Nephron (organoid): ENCODE results near the gene HEPHL1.

Experiments used
- H3K27ac Mint-ChIP-seq, 3 experiments: 2 replicates each; pipeline ENCODE4 v1.8.0; 2020; ENCODE audit warnings: mixed read lengths in 3 of 3, mild to moderate bottlenecking in 2 of 3, moderate library complexity in 1 of 3
- H3K27me3 Mint-ChIP-seq: 2 replicates; pipeline ENCODE4 v1.8.0; 2021; ENCODE audit warnings: low read depth, mild to moderate bottlenecking, moderate library complexity, mixed read lengths
- H3K36me3 Mint-ChIP-seq: 2 replicates; pipeline ENCODE4 v1.8.0; 2020; ENCODE audit warnings: low read depth, mixed read lengths
- H3K4me1 Mint-ChIP-seq: 2 replicates; pipeline ENCODE4 v1.8.0; 2020; ENCODE audit warnings: mixed read lengths
- H3K4me3 Mint-ChIP-seq, 3 experiments: 2 replicates each; pipeline ENCODE4 v1.8.0; 2020; ENCODE audit warnings: mild to moderate bottlenecking in 3 of 3, mixed read lengths in 3 of 3, moderate library complexity in 2 of 3
- H3K9me3 Mint-ChIP-seq: 2 replicates; pipeline ENCODE4 v1.8.0; 2020; ENCODE audit warnings: mixed read lengths
- CTCF ChIP-seq, 3 experiments: fragments of 200-600 bp; sonication (generic); IDR thresholded peaks; one replicate each; pipeline ENCODE4 v1.5.0; 2021; ENCODE audit warnings: antibody characterized with exemption in 3 of 3; ENCODE audit not compliant: unreplicated experiment in 3 of 3

The HEPHL1 gene

GRCh38 chr11:94100253-94100652, 79.1 kb downstream of the HEPHL1 start:
- peaks cover 18% of the 10 kb centered on the region for H3K9me3 Mint-ChIP-seq
- no peak for TF ChIP-seq CTCF (IDR thresholded peaks at IDR 0.05; ENCODE audit: unreplicated experiment in 3 of 3)
- no peaks in the 10 kb centered on the region for H3K27me3 Mint-ChIP-seq
- H3K27ac Mint-ChIP-seq, result no peak overlapping the region
- H3K4me1 Mint-ChIP-seq, result no peaks in the 10 kb centered on the region
- H3K36me3 Mint-ChIP-seq, result no peaks in the 10 kb centered on the region
- H3K4me3 Mint-ChIP-seq, result no peak overlapping the region

DNA sequence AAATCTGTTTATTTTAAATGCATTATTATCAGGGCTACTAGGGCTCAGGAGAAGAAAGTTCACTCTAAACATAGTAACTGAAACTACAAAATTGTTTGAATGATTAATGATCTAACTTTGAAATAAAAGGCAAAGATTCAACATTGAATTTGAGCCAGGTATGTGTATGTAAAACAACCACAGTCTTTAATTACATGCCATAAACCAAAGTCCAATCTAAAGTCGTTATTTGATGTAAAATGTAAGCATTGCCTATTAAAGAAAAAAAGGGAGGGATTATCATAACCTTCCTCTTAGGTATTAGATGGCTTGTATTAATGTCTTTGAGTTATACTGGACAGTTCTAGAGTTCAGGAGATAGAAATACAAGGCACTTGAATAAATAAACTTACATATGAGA, 82.3 kb downstream of the HEPHL1 start:
- H3K4me1 Mint-ChIP-seq, result no peaks in the 10 kb centered on the region
- H3K27me3 Mint-ChIP-seq, result no peaks in the 10 kb centered on the region
- H3K9me3 Mint-ChIP-seq, result peaks cover 7% of the 10 kb centered on the region
- no peak overlapping the region for H3K27ac Mint-ChIP-seq
- no peak overlapping the region for H3K4me3 Mint-ChIP-seq
- H3K36me3 Mint-ChIP-seq, result no peaks in the 10 kb centered on the region
- no peak for TF ChIP-seq CTCF (IDR thresholded peaks at IDR 0.05; ENCODE audit: unreplicated experiment in 3 of 3)

- Mint-ChIP-seq H3K36me3 (no peaks in the 10 kb centered on the region), H3K4me3 (no peak overlapping the region), H3K27ac (no peak overlapping the region), H3K27me3 (no peaks in the 10 kb centered on the region), H3K4me1 (no peaks in the 10 kb centered on the region), H3K9me3 (peaks cover 4% of the 10 kb centered on the region)
- TF ChIP-seq CTCF (IDR thresholded peaks at IDR 0.05; ENCODE audit: unreplicated experiment in 3 of 3), result no peak
Observed at GRCh38 chr11:94104734-94105133, 83.6 kb downstream of the HEPHL1 start.

GRCh38 chr11:94106716-94107115, 85.6 kb downstream of the HEPHL1 start:
- no peak for TF ChIP-seq CTCF (IDR thresholded peaks at IDR 0.05; ENCODE audit: unreplicated experiment in 3 of 3)

DNA sequence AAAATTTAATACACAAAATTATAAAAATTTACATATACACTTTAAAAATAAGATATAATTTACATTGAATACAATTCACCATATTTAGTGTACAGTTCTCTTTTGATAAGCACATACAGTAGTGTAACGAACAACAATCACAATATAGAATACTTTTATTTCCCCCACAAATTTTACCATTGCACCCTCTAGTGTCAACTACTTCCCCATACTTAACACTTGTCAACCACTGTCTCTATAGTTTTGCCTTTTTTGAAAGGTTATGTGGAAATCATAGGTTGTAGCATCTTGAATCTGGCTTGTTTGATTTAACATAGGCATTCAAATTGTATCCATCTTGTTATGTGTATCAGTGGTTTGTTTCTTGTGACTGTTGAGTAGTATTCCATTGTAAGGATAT, 86.2 kb downstream of the HEPHL1 start:
- H3K36me3 Mint-ChIP-seq, result no peaks in the 10 kb centered on the region
- peaks cover 2% of the 10 kb centered on the region for H3K9me3 Mint-ChIP-seq
- no peak overlapping the region for H3K27ac Mint-ChIP-seq
- H3K4me3 Mint-ChIP-seq, result no peak overlapping the region
- H3K27me3 Mint-ChIP-seq, result peaks cover 4% of the 10 kb centered on the region
- H3K4me1 Mint-ChIP-seq, result peaks cover 2% of the 10 kb centered on the region
- TF ChIP-seq CTCF (IDR thresholded peaks at IDR 0.05; ENCODE audit: unreplicated experiment in 3 of 3), result no peak

More at GRCh38 chr11:94106716-94107115, 85.6 kb downstream of the HEPHL1 start:
- H3K4me1 Mint-ChIP-seq, result no peaks in the 10 kb centered on the region
- H3K36me3 Mint-ChIP-seq, result no peaks in the 10 kb centered on the region
- H3K27ac Mint-ChIP-seq, result no peak overlapping the region
- peaks cover 4% of the 10 kb centered on the region for H3K27me3 Mint-ChIP-seq
- peaks cover 2% of the 10 kb centered on the region for H3K9me3 Mint-ChIP-seq
- H3K4me3 Mint-ChIP-seq, result no peak overlapping the region

- TF ChIP-seq CTCF (IDR thresholded peaks at IDR 0.05; ENCODE audit: unreplicated experiment in 3 of 3), result no peak
- Mint-ChIP-seq H3K4me1 (peaks cover 16% of the 10 kb centered on the region), H3K4me3 (no peak overlapping the region), H3K27me3 (peaks cover 4% of the 10 kb centered on the region), H3K36me3 (no peaks in the 10 kb centered on the region), H3K27ac (no peak overlapping the region), H3K9me3 (peaks cover 2% of the 10 kb centered on the region)
Observed at GRCh38 chr11:94111241-94111640, 90.1 kb downstream of the HEPHL1 start.
